ENCODE measurements around the gene JUN.

JUN gene

DNA sequence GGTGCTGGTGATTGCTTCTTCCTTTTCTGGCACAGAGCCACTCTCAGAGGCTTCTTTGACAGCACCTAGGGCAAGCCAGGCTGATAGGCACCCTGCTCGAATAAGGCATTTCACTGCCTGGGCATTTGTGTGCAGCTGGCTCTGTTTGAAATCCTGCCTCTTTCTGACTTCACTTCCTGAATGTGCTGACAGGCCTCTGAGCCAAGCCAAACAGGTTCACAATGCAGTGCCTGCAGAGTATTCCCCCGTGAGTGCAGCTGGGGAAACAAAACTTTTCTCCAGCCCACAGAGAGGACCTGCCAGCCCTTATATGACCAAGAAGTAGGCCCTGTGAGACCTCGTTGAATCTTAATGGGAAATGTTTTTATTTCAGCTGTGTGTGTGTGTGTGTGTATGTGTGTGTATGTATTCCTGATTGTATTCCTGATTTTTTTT, 10.4 kb downstream of the JUN start:
- H3K27me3 ChIP-seq (ENCODE audit: insufficient read depth, low read length): no peaks in the 10 kb centered on the region
- H3K4me1 ChIP-seq (ENCODE audit: insufficient read depth, low read length): peaks cover 10% of the 10 kb centered on the region
- no peaks in the 10 kb centered on the region for H3K36me3 ChIP-seq (ENCODE audit: insufficient read depth, low read length)
- no peaks in the 10 kb centered on the region for H3K9me3 ChIP-seq (ENCODE audit: low read length)
- peak overlapping the region; percentile 41 for H2AFZ ChIP-seq (ENCODE audit: low read depth, low read length)
- peak overlapping the region; percentile 7 for H3K4me3 ChIP-seq (ENCODE audit: low read length)

DNA sequence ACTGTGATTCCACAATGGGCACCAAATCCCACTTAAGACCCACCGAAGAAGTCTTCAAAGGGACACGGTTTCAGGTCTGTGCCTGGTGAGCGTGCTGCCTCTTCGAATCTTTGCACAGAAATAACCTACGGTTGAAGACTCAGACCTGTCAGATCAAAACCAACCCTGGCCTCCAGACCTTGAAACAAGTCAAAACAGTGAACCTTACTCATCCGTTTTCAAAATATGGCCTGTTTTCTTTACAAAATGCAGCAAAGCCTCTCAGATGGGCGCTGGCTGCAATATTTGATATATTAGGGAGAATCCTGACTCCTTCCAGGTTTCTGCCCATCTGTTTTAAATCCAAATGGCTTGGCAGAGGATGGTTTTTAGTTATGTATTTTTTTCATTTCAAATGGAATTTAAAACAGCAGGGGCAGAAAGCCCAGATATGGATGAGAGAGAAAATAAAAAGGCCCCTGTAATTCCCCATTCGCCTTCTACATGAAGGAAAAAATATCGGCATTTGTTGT, 14.0 kb downstream of the JUN start:
- Histone ChIP-seq H3K36me3 (ENCODE audit: insufficient read depth, low read length) (no peaks in the 10 kb centered on the region), H3K9me3 (ENCODE audit: low read length) (no peaks in the 10 kb centered on the region), H3K4me3 (ENCODE audit: low read length) (no peak overlapping the region), H3K4me1 (ENCODE audit: insufficient read depth, low read length) (peaks cover 10% of the 10 kb centered on the region), H3K27me3 (ENCODE audit: insufficient read depth, low read length) (no peaks in the 10 kb centered on the region), H2AFZ (ENCODE audit: low read depth, low read length) (no peak overlapping the region)

DNA sequence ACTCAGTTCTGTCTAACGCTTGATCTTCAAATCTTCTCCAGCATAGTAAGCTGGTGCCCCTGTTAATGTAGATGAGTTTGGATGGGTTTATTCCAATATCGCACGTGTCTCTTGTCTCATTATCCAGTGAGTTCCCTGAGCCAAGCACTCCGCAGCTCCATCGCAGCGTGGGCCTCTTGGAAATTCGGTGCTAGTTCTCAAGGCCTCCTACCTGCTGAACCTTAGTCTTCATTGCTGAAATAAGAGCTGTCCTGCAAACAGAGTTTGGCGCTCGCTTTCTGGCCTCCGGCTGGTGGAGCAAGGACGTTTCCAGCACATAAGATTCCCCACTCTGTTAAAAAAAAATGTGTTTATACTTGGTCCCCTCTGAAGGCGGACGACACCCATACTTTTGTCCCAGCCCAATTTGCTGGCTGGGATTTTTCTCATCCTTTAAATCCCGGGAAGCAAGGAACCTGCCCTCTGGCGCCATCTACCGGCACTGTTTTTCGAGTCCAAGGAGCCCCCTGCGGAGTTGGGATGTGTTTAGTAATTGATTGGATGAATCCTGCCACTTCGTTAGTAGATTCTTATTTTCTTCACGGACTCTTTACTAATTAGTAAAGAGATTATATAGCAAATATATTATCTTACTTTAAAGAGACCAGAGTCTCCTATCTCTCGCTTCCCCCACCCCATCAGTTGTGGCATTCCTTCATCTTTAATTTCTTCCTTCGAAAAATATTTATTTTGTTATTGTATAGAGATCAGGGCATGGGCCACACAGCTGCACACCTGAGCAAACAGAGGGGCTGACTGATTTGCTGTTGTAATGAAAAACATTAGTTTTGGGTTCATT, 14.7 kb downstream of the JUN start:
- Histone ChIP-seq H3K9me3 (ENCODE audit: low read length) (no peaks in the 10 kb centered on the region), H3K27me3 (ENCODE audit: insufficient read depth, low read length) (no peaks in the 10 kb centered on the region), H2AFZ (ENCODE audit: low read depth, low read length) (no peak overlapping the region)

DNA sequence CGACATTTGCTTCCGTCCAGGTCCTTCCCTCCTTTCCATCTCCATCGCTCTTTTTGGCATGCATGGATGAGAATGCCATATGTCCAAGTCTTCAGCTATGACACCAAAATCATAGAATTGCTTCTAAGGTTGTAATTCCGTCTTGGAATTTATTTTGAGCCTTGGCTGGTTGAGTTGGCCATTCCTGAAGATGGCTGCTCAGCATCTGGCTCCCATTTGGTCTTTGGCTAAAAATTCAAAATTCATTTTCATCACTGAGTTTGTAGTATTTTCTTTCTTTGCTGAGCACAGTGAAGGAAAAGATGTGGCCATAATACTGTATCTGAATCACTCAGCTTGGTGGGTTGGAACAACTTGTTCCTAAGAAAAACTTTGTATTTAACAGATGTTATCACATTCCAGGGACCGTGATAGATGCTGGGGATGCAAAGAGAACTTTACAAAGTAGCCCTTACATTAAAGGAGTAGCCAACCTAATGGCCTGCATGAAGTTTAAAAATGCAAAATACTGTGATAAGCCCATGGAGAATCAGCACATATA, 15.6 kb downstream of the JUN start:
- Histone ChIP-seq H3K4me1 (ENCODE audit: insufficient read depth, low read length) (peaks cover 11% of the 10 kb centered on the region), H3K9me3 (ENCODE audit: low read length) (no peaks in the 10 kb centered on the region), H3K4me3 (ENCODE audit: low read length) (no peak overlapping the region), H3K27me3 (ENCODE audit: insufficient read depth, low read length) (no peaks in the 10 kb centered on the region), H3K36me3 (ENCODE audit: insufficient read depth, low read length) (no peaks in the 10 kb centered on the region), H2AFZ (ENCODE audit: low read depth, low read length) (no peak overlapping the region)

More for the DNA sequence above, 14.7 kb downstream of the JUN start:
- H3K4me3 ChIP-seq (ENCODE audit: low read length): no peak overlapping the region
- H3K36me3 ChIP-seq (ENCODE audit: insufficient read depth, low read length): no peaks in the 10 kb centered on the region
- peaks cover 13% of the 10 kb centered on the region for H3K4me1 ChIP-seq (ENCODE audit: insufficient read depth, low read length)

DNA sequence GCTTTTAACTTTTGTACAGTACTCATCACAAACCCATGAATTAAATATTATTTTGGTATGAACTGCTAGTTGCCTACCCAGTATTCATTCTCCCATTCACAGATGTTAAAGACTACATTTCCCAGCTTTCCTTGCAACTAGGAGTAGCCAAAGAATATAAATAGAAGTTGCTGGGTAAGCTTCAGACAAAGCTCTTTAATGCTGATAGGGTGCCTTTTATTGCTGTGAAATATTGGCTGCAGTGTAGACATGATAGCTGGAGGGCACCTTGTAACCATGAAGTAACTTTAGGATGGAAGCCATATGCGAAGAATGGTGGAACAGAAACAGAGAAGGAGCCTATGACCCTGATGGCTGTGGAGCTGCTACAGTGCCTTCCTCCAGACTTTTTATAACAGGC, 16.7 kb downstream of the JUN start:
- H3K9me3 ChIP-seq (ENCODE audit: low read length): no peaks in the 10 kb centered on the region
- peaks cover 6% of the 10 kb centered on the region for H3K4me1 ChIP-seq (ENCODE audit: insufficient read depth, low read length)
- H3K27me3 ChIP-seq (ENCODE audit: insufficient read depth, low read length): no peaks in the 10 kb centered on the region
- no peak overlapping the region for H2AFZ ChIP-seq (ENCODE audit: low read depth, low read length)
- H3K36me3 ChIP-seq (ENCODE audit: insufficient read depth, low read length): no peaks in the 10 kb centered on the region
- H3K4me3 ChIP-seq (ENCODE audit: low read length): no peak overlapping the region

DNA sequence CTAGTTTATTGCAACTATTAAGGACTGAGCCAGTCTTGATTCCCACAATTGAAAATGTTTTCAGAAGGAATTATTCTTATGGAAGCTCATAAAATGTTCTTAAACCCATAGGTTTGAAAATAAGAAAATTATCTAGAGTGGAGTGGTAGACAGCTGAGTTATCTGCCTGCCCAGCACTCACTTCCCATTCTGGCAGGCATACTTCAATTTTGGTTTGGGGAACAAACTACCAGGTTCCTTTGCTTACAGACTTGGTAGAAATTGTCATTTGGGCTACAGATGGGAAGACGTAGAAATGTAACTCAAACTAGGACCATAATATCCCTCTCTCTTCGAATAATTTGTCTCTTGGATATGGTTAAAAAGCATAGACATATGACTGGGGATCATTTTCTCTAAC, 18.4 kb downstream of the JUN start:
- Histone ChIP-seq H3K36me3 (ENCODE audit: insufficient read depth, low read length) (no peaks in the 10 kb centered on the region), H3K9me3 (ENCODE audit: low read length) (no peaks in the 10 kb centered on the region), H3K4me3 (ENCODE audit: low read length) (no peak overlapping the region), H2AFZ (ENCODE audit: low read depth, low read length) (no peak overlapping the region), H3K27me3 (ENCODE audit: insufficient read depth, low read length) (no peaks in the 10 kb centered on the region), H3K4me1 (ENCODE audit: insufficient read depth, low read length) (peaks cover 6% of the 10 kb centered on the region)

DNA sequence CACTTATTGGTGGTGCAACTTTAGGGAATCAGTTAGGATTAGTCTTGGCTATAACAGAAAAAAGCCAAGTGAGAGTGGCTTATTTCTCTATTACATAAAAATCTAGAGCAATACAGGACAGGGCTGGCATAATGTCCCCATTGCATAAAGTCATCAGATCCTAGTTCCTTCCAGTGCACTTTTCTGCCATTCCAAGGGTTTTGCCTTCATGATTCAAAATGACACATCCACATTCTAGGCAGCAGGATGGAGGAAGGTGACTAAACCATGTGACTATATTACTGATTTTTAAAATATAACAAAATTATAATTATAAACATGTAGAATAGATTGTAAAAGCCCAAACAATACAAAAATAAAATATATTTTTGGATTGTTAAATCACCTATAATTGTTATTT, 18.8 kb downstream of the JUN start:
- Histone ChIP-seq H3K9me3 (ENCODE audit: low read length) (no peaks in the 10 kb centered on the region), H3K4me1 (ENCODE audit: insufficient read depth, low read length) (peaks cover 6% of the 10 kb centered on the region), H3K36me3 (ENCODE audit: insufficient read depth, low read length) (no peaks in the 10 kb centered on the region), H3K27me3 (ENCODE audit: insufficient read depth, low read length) (no peaks in the 10 kb centered on the region), H3K4me3 (ENCODE audit: low read length) (no peak overlapping the region), H2AFZ (ENCODE audit: low read depth, low read length) (no peak overlapping the region)

DNA sequence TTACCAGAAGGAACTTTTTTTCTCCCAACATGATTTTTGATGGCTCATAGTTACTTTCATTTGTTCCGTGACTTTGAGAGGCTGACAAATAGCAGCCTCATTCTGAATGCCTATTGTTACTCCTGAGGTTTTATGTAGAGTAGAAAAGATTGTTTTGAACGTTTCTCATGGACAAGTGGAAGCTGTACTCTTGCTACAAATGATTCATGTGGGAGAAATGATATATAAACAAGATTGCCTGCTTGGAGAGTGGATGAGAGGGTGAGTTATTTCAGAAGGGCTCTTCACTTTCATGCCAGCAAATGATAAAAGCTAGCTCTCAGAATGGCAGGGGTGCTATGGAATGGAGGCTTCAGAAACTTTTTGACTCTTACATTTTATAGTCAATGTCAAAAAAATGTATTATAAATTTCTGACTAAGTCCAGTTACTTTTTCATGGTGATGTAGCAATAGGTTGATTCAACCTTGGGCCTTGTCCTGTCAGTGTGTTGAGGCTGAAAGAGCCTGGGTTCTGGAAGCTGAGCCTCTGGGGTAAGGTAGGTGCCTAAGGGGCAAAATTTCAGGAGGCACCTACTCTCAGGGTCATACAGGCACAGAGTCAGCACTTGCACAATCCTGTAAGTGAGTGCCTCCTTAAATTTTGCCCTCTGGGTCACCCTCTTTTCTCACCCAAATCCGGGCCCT, 19.4 kb downstream of the JUN start:
- H3K36me3 ChIP-seq (ENCODE audit: insufficient read depth, low read length): no peaks in the 10 kb centered on the region
- no peaks in the 10 kb centered on the region for H3K9me3 ChIP-seq (ENCODE audit: low read length)
- H3K27me3 ChIP-seq (ENCODE audit: insufficient read depth, low read length): no peaks in the 10 kb centered on the region
- no peak overlapping the region for H2AFZ ChIP-seq (ENCODE audit: low read depth, low read length)
- H3K4me3 ChIP-seq (ENCODE audit: low read length): no peak overlapping the region
- peaks cover 6% of the 10 kb centered on the region for H3K4me1 ChIP-seq (ENCODE audit: insufficient read depth, low read length)

DNA sequence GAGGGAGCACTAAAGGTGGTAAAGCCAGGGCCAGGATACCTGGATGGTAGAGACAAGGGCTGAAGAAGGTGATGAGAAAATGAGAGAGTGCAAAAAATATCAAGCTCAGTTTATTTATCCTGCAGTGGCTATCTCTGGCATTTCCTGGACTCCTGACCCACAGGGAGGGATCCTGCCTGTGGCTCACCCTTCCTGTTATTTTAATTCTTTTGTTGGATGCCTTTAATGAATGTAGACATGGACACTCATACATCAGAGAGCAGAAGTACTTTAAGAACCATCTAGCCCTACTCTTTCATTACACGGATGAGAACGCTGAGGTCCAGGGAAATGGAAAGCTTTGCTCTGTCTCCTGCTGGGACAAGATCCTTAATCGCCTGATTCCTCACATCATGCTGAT, 20.6 kb downstream of the JUN start:
- Histone ChIP-seq H3K27me3 (ENCODE audit: insufficient read depth, low read length) (no peaks in the 10 kb centered on the region), H3K9me3 (ENCODE audit: low read length) (no peaks in the 10 kb centered on the region), H3K4me3 (ENCODE audit: low read length) (no peak overlapping the region), H3K4me1 (ENCODE audit: insufficient read depth, low read length) (peaks cover 6% of the 10 kb centered on the region), H3K36me3 (ENCODE audit: insufficient read depth, low read length) (no peaks in the 10 kb centered on the region), H2AFZ (ENCODE audit: low read depth, low read length) (no peak overlapping the region)

DNA sequence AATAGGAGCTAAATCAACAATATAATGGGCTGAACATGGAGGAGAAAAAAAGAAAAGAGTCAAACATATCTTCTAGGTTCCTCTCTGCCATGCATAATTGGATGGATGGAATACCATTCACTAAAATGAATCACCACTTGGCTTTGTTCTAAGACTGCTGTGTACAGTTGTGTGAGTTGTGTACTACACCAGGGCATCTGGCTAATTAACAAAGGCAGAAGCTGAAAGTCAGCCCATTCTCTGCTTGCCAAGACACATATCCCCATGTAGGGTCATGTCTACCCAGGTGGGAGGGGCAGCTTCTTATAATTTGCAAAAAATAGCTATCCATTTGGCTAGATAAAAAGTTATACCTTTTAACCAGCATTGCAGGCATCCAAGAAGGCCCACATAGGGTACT, 21.0 kb downstream of the JUN start:
- no peaks in the 10 kb centered on the region for H3K27me3 ChIP-seq (ENCODE audit: insufficient read depth, low read length)

DNA sequence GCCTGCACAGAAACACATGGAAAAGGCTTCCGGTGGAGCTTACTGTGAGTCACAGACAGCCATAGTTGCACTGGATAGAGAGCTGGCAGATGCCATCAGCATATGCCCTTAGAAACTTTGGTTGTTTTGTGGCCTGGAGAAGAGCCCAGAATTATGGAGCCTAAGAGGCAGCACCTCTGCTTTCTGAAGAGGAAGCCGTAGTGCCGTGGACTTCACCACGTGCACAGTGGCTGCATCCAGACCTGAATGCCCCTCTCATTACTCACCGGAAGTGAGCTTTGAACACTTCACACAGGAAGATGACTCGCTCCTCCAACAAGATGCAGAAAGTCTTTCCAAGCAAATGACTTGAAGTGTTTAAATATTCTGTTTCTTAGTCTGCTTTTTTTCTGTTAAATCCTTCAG, 28.4 kb downstream of the JUN start:
- Histone ChIP-seq H3K4me1 (ENCODE audit: insufficient read depth, low read length) (peaks cover 11% of the 10 kb centered on the region), H2AFZ (ENCODE audit: low read depth, low read length) (no peak overlapping the region), H3K36me3 (ENCODE audit: insufficient read depth, low read length) (no peaks in the 10 kb centered on the region), H3K4me3 (ENCODE audit: low read length) (no peak overlapping the region), H3K27me3 (ENCODE audit: insufficient read depth, low read length) (no peaks in the 10 kb centered on the region), H3K9me3 (ENCODE audit: low read length) (no peaks in the 10 kb centered on the region)

More for the DNA sequence above, 21.0 kb downstream of the JUN start:
- Histone ChIP-seq H3K4me3 (ENCODE audit: low read length) (no peak overlapping the region), H2AFZ (ENCODE audit: low read depth, low read length) (no peak overlapping the region), H3K36me3 (ENCODE audit: insufficient read depth, low read length) (no peaks in the 10 kb centered on the region), H3K9me3 (ENCODE audit: low read length) (no peaks in the 10 kb centered on the region), H3K4me1 (ENCODE audit: insufficient read depth, low read length) (peaks cover 6% of the 10 kb centered on the region)

DNA sequence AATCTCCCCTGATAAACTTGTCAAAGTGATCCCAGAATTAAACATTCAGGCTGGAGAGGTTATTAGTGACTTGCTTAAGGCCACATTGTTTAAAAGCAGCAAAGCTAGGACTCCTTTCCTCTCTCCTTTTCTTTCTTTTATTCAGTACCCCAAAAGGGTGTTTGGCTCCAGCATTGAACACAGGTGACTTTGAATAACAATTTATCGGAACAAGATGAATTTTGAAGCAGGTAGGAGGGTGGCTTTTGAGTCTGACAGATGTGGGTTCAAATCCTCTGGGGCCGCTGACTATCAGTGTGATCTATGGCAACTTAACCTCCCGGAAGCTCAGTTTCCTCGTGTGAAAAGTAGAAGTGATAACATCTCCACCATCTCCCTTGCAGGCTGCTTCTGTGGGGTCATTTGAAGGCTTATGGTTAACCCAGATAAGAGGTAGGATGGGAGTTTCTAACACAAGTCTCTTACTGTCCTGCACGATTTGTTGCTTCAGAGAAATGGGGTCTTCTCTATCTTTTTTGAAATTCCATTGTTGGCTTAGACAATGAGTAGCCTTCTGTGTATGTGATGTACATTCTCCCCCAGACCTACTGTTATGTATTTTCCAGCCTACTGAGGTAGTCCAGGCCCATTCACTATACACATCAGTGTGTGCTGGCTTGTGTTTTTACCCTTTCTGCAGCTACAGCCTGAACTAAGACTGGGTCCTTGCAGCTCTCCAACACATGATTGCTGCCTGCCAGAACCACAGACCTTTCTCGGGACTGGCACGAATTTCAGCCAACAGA, 29.0 kb downstream of the JUN start:
- Histone ChIP-seq H3K36me3 (ENCODE audit: insufficient read depth, low read length) (no peaks in the 10 kb centered on the region), H2AFZ (ENCODE audit: low read depth, low read length) (no peak overlapping the region), H3K9me3 (ENCODE audit: low read length) (no peaks in the 10 kb centered on the region), H3K4me1 (ENCODE audit: insufficient read depth, low read length) (peaks cover 11% of the 10 kb centered on the region), H3K4me3 (ENCODE audit: low read length) (no peak overlapping the region), H3K27me3 (ENCODE audit: insufficient read depth, low read length) (no peaks in the 10 kb centered on the region)

Measured in neuron (in vitro differentiated cells).